ENCODE results near the gene ZNF598. TPM values are rescaled to one million over a fixed set of nuclear protein-coding genes. Genes with fewer than 3 reads are reported as not detected.

ZNF598 gene
- total RNA-seq, 1 donor from 2014 or later, result 48.8 TPM

- no peak for TF ChIP-seq CTCF (conservative IDR thresholded peaks at IDR 0.05; ENCODE audit: low read depth, low read length)
- no peak overlapping the region for H3K4me3 ChIP-seq (ENCODE audit: low read depth, low read length)
- no peak for DNase-seq (ENCODE audit: low read depth)
Measured at GRCh38 chr16:1973461-1974156, 36.0 kb downstream of the ZNF598 start.

- TF ChIP-seq CTCF (conservative IDR thresholded peaks at IDR 0.05; ENCODE audit: low read depth, low read length), result no peak
- H3K4me3 ChIP-seq (ENCODE audit: low read depth, low read length), result peak overlapping the region; percentile 68
- DNase-seq (ENCODE audit: low read depth), result no peak
Measured at GRCh38 chr16:1972490-1972877, 37.1 kb downstream of the ZNF598 start.

- peak within 1 kb of the TSS; percentile 68 for H3K4me3 ChIP-seq (ENCODE audit: low read depth, low read length)
- peak; percentile 49 for DNase-seq (ENCODE audit: low read depth)
- no peak for TF ChIP-seq CTCF (conservative IDR thresholded peaks at IDR 0.05; ENCODE audit: low read depth, low read length)
Measured at GRCh38 chr16:1971796-1972489, 37.7 kb downstream of the ZNF598 start, which contains the start of gene TBL3. Gene TBL3 (plus strand): TSS chr16:1972053. CDS start chr16:1972165, 112 bp downstream.

GRCh38 chr16:1968146-1968953 is 41.3 kb downstream of the ZNF598 start:
- no peak for TF ChIP-seq CTCF (conservative IDR thresholded peaks at IDR 0.05; ENCODE audit: low read depth, low read length)
- no peak for DNase-seq (ENCODE audit: low read depth)
- no peak overlapping the region for H3K4me3 ChIP-seq (ENCODE audit: low read depth, low read length)

- H3K4me3 ChIP-seq (ENCODE audit: low read depth, low read length), result peak within 1 kb of the TSS; percentile 93
- no peak for DNase-seq (ENCODE audit: low read depth)
- no peak for TF ChIP-seq CTCF (conservative IDR thresholded peaks at IDR 0.05; ENCODE audit: low read depth, low read length)
Measured at GRCh38 chr16:1966460-1966859, 43.2 kb downstream of the ZNF598 start, which contains the start of gene RNF151. Gene RNF151 (plus strand): TSS chr16:1966856. CDS start chr16:1966882, 26 bp downstream.

GRCh38 chr16:1965396-1966001 is 44.1 kb downstream of the ZNF598 start:
- TF ChIP-seq CTCF (conservative IDR thresholded peaks at IDR 0.05; ENCODE audit: low read depth, low read length), result no peak
- H3K4me3 ChIP-seq (ENCODE audit: low read depth, low read length), result peak overlapping the region; percentile 93
- no peak for DNase-seq (ENCODE audit: low read depth)
